Spinal cord (tissue), 10 donors: ENCODE data around the gene SPAG5. TPM values are rescaled to one million over a fixed set of nuclear protein-coding genes. Genes with fewer than 3 reads are reported as not detected.

Experiments used
- DNase-seq, 6 donors: peaks; one replicate each; pipeline versions ENCODE4 v3.0.0 to v3.0.0-alpha.2; 2013 to 2015; ENCODE audit warnings: low spot score in 6 of 6, low read depth in 4 of 6
- H3K27ac ChIP-seq: one replicate; pipeline ENCODE4 v1.5.1; 2013; ENCODE audit warnings: low read depth, low read length, control low read depth
- H3K27me3 ChIP-seq: one replicate; pipeline ENCODE4 v1.6.1; 2013; ENCODE audit warnings: low read length; ENCODE audit not compliant: control insufficient read depth, insufficient read depth
- H3K36me3 ChIP-seq: one replicate; pipeline ENCODE4 v1.6.1; 2013; ENCODE audit warnings: low read length; ENCODE audit not compliant: control insufficient read depth, insufficient read depth
- H3K4me1 ChIP-seq: one replicate; pipeline ENCODE4 v1.6.1; 2013; ENCODE audit warnings: low read length; ENCODE audit not compliant: control insufficient read depth, insufficient read depth
- H3K4me3 ChIP-seq: one replicate; pipeline ENCODE4 v1.5.1; 2013; ENCODE audit warnings: low read depth, low read length, control low read depth
- H3K9me3 ChIP-seq: one replicate; pipeline ENCODE4 v1.6.1; 2013; ENCODE audit warnings: low read length; ENCODE audit not compliant: control insufficient read depth, insufficient read depth
- whole genome bisulfite sequencing: methylation state at CpG from one replicate; pipeline ENCODE4 v1.1.5; 2013; ENCODE audit warnings: missing lambda C conversion rate; ENCODE audit not compliant: insufficient coverage; 5-methylcytosine and 5-hydroxymethylcytosine counted together
- polyA plus RNA-seq, 2 donors: library from polyadenylated mRNA; unstranded; fragments of 120-200 nt; gene quantifications; one replicate each; pipeline ENCODE4 v1.2.1, GENCODE V29; 2013; ENCODE audit not compliant: insufficient read length in 2 of 2
- total RNA-seq, 2 donors: library from RNA; depleted of rRNA in 1 of 2; stranded (reverse); fragments of 120-200 nt in 1 of 2; fragments of >200 nt in 1 of 2; gene quantifications; one replicate each; pipeline versions ENCODE4 v1.2.3 to v1.2.4, GENCODE V29; 2013 to 2014
- donor health status: healthy.

The SPAG5 gene
- total and polyA plus RNA-seq, 4 donors: 14.1 to 32.0 (median 25.8) TPM

DNA sequence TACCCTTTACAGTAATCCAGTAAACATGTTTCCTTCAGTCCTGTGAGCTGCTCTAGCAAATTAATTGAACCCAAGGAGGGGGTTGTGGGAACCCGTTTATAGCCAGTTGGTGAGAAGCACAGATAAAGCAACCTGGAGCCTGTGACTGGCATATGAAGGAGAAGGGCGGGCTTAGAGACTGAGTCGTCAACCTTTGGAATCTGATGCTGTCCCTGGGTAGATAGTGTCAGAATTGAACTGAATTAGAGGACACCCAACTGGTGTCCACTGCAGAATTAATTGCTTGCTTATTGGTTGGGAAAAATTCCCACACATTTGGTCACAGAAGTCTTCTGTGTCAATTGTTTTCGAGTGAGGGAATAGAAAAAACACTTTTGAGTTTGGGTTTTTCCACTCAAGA, 28.0 kb upstream of the SPAG5 start:
- H3K4me3 ChIP-seq: no peak overlapping the region
- H3K4me1 ChIP-seq: no peaks in the 10 kb centered on the region
- peaks cover 66% of the 10 kb centered on the region for H3K36me3 ChIP-seq
- WGBS: 90% methylated on average over 3 of the region's 4 CpGs
- no peaks in the 10 kb centered on the region for H3K27me3 ChIP-seq
- no peak overlapping the region for H3K27ac ChIP-seq
- H3K9me3 ChIP-seq: no peaks in the 10 kb centered on the region
- no peak for DNase-seq

GRCh38 chr17:28624148-28624547, 25.3 kb upstream of the SPAG5 start:
- Histone ChIP-seq H3K9me3 (no peaks in the 10 kb centered on the region), H3K27me3 (no peaks in the 10 kb centered on the region), H3K27ac (no peak overlapping the region), H3K4me3 (no peak overlapping the region), H3K4me1 (no peaks in the 10 kb centered on the region), H3K36me3 (peaks cover 65% of the 10 kb centered on the region)
- no peak for DNase-seq
- no CpG with 5 or more reads among the region's 2 CpGs for WGBS

DNA sequence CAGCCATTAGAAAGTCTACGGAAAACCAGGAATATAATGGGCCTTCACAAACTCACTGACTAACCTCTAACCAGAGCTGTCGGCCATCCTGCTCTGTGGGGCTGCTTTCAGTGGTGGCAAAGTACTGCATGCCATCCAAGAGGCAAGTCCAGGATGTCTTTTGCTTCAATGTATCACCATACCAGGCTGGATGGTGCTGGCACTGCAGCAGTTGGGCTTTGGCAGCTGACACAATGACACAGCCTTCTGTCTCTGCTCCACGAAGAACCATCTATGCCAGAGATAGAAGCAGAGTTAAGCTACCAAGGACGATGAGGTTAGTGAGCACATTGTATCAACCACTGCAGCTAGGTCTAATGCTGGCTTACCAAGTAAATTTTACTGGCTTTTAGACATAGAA, 24.9 kb upstream of the SPAG5 start:
- Histone ChIP-seq H3K4me1 (no peaks in the 10 kb centered on the region), H3K27ac (no peak overlapping the region), H3K27me3 (no peaks in the 10 kb centered on the region), H3K9me3 (no peaks in the 10 kb centered on the region), H3K4me3 (no peak overlapping the region), H3K36me3 (peaks cover 67% of the 10 kb centered on the region)
- no peak for DNase-seq
- 89% methylated on average over 3 of the region's 4 CpGs for whole genome bisulfite sequencing

- H3K9me3 ChIP-seq: no peaks in the 10 kb centered on the region
- peaks cover 66% of the 10 kb centered on the region for H3K36me3 ChIP-seq
- no peak overlapping the region for H3K4me3 ChIP-seq
- no peaks in the 10 kb centered on the region for H3K27me3 ChIP-seq
- no peak for DNase-seq
- no peaks in the 10 kb centered on the region for H3K4me1 ChIP-seq
- H3K27ac ChIP-seq: no peak overlapping the region
- WGBS: 100% methylated on average over 1 of the region's 3 CpGs
These were observed 23.4 kb upstream of the SPAG5 start for GRCh38 chr17:28622186-28622585.

- WGBS: 67% methylated on average over 1 of the region's 2 CpGs
- Histone ChIP-seq H3K9me3 (no peaks in the 10 kb centered on the region), H3K27ac (no peak overlapping the region), H3K36me3 (peaks cover 76% of the 10 kb centered on the region), H3K4me3 (no peak overlapping the region), H3K4me1 (no peaks in the 10 kb centered on the region), H3K27me3 (no peaks in the 10 kb centered on the region)
- no peak for DNase-seq
These were observed 21.2 kb upstream of the SPAG5 start for GRCh38 chr17:28620010-28620409.

DNA sequence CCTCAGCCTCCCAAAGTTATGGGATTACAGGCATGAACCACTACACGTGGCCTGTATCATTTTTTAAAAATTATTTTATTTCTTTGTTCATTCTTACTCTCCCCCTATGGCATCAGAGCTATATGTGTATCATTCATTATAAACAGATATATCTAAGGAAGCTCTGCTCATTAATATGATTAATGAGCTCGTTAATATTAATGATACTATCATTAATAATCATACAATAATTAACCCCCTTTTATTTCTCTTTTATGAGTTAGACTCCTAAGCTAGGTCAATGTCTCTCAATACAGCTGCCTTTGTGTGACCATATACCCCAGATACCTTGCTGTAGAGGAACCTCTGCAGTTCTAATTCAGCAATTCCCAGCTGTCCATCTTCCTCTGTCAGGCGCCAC, 19.6 kb upstream of the SPAG5 start:
- peaks cover 82% of the 10 kb centered on the region for H3K36me3 ChIP-seq
- H3K27me3 ChIP-seq: no peaks in the 10 kb centered on the region
- H3K27ac ChIP-seq: no peak overlapping the region
- H3K4me3 ChIP-seq: no peak overlapping the region
- 100% methylated on average over 1 of the region's 3 CpGs for WGBS
- no peaks in the 10 kb centered on the region for H3K4me1 ChIP-seq
- DNase-seq: no peak
- no peaks in the 10 kb centered on the region for H3K9me3 ChIP-seq

- no peaks in the 10 kb centered on the region for H3K27me3 ChIP-seq
- no peaks in the 10 kb centered on the region for H3K4me1 ChIP-seq
- no peak for DNase-seq
- no peak overlapping the region for H3K4me3 ChIP-seq
- no peak overlapping the region for H3K27ac ChIP-seq
- H3K36me3 ChIP-seq: peaks cover 84% of the 10 kb centered on the region
- 91% methylated on average over 6 of the region's 7 CpGs for WGBS
- no peaks in the 10 kb centered on the region for H3K9me3 ChIP-seq
These were observed 17.5 kb upstream of the SPAG5 start for GRCh38 chr17:28616281-28616680.

- WGBS: 92% methylated on average over 2 of the region's 4 CpGs
- no peaks in the 10 kb centered on the region for H3K4me1 ChIP-seq
- no peak overlapping the region for H3K27ac ChIP-seq
These were observed 16.6 kb upstream of the SPAG5 start for GRCh38 chr17:28615260-28615940.

GRCh38 chr17:28613931-28614381, 15.1 kb upstream of the SPAG5 start, which contains the start of gene RSKR:
Gene RSKR, minus strand, starts transcription at chr17:28614185. Its CDS starts 24 bp downstream, at chr17:28614161.
- no peaks in the 10 kb centered on the region for H3K9me3 ChIP-seq
- no peak within 1 kb of the TSS for H3K27ac ChIP-seq
- no peak for DNase-seq
- H3K4me3 ChIP-seq: no peak within 1 kb of the TSS
- 71% methylated on average over 1 of the region's 5 CpGs for WGBS
- H3K4me1 ChIP-seq: no peaks in the 10 kb centered on the region
- H3K36me3 ChIP-seq: peaks cover 68% of the 10 kb centered on the region
- H3K27me3 ChIP-seq: no peaks in the 10 kb centered on the region

More at GRCh38 chr17:28615260-28615940, 16.6 kb upstream of the SPAG5 start:
- H3K36me3 ChIP-seq: peaks cover 77% of the 10 kb centered on the region
- no peaks in the 10 kb centered on the region for H3K9me3 ChIP-seq
- H3K4me3 ChIP-seq: no peak overlapping the region
- no peak for DNase-seq
- no peaks in the 10 kb centered on the region for H3K27me3 ChIP-seq
